Parathyroid adenoma (tissue), 2 donors: ENCODE data around the gene BTD.
A peak's percentile ranks its signal among the peaks of the same experiment; 100 is the strongest.

Experiments used
- H2AFZ ChIP-seq: fragments of 300-600 bp; sonication (generic); one replicate; pipeline ENCODE4 v1.7.0; 2017; ENCODE audit warnings: antibody characterized with exemption, mild to moderate bottlenecking
- H3K27ac ChIP-seq: fragments of 300-600 bp; sonication (generic); one replicate; pipeline ENCODE4 v1.7.0; 2017
- H3K27me3 ChIP-seq: fragments of 300-600 bp; sonication (generic); one replicate; pipeline ENCODE4 v1.7.0; 2017; ENCODE audit warnings: low read length; ENCODE audit not compliant: control insufficient read depth, insufficient read depth
- H3K36me3 ChIP-seq: fragments of 300-600 bp; sonication (generic); one replicate; pipeline ENCODE4 v1.7.0; 2017; ENCODE audit warnings: low read length; ENCODE audit not compliant: control insufficient read depth, insufficient read depth
- H3K4me1 ChIP-seq: fragments of 300-600 bp; sonication (generic); one replicate; pipeline ENCODE4 v1.7.0; 2017; ENCODE audit warnings: control low read depth
- H3K4me2 ChIP-seq: fragments of 300-600 bp; sonication (generic); one replicate; pipeline ENCODE4 v1.7.0; 2017; ENCODE audit warnings: low read length
- H3K4me3 ChIP-seq: fragments of 300-600 bp; sonication (generic); one replicate; pipeline ENCODE4 v1.7.0; 2017; ENCODE audit warnings: low read depth, low read length
- H3K79me2 ChIP-seq: fragments of 300-600 bp; sonication (generic); one replicate; pipeline ENCODE4 v1.7.0; 2017; ENCODE audit warnings: control low read depth
- H3K9ac ChIP-seq: fragments of 300-600 bp; sonication (generic); one replicate; pipeline ENCODE4 v1.7.0; 2017; ENCODE audit warnings: mild to moderate bottlenecking
- H3K9me3 ChIP-seq: fragments of 300-600 bp; sonication (generic); one replicate; pipeline ENCODE4 v1.7.0; 2017; ENCODE audit warnings: low read length; ENCODE audit not compliant: control insufficient read depth
- CTCF ChIP-seq: fragments of 300-600 bp; sonication (generic); IDR thresholded peaks from one replicate; pipeline ENCODE4 v1.7.0; 2017; ENCODE audit warnings: antibody characterized with exemption, mild to moderate bottlenecking
- donor health status: primary hyperparathyroidism.

Gene BTD

DNA sequence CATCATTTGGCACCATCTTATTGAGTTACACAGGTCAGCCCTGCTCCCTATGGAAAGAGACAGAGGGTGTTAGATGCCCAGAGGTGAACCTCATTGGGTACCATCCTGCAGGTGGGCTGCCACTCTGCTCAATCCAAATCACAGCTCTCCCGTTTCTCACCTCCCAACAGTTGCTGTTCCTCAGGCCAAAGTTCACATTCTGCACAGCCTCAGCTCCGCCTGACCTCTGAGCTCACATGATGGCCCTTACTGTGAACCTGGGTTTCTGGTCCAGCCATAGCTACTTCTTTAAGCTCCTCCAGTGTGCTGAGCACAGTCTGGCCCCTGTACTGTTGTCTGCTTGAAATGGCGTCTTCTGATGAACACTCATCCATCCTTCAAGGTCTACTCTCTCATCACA, 47.8 kb downstream of the BTD start:
- Histone ChIP-seq H3K4me3 (no peak overlapping the region), H3K27ac (no peak overlapping the region), H3K4me1 (no peaks in the 10 kb centered on the region), H3K27me3 (no peaks in the 10 kb centered on the region), H3K9me3 (no peaks in the 10 kb centered on the region), H2AFZ (no peak overlapping the region), H3K36me3 (no peaks in the 10 kb centered on the region), H3K4me2 (no peak overlapping the region), H3K79me2 (no peaks in the 10 kb centered on the region), H3K9ac (no peak overlapping the region)
- no peak for TF ChIP-seq CTCF

- Histone ChIP-seq H3K4me3 (no peak overlapping the region), H3K9me3 (no peaks in the 10 kb centered on the region), H3K4me1 (no peaks in the 10 kb centered on the region), H3K27ac (no peak overlapping the region), H3K9ac (no peak overlapping the region), H3K27me3 (no peaks in the 10 kb centered on the region), H2AFZ (no peak overlapping the region), H3K4me2 (no peak overlapping the region), H3K36me3 (no peaks in the 10 kb centered on the region), H3K79me2 (no peaks in the 10 kb centered on the region)
- TF ChIP-seq CTCF = no peak
Observed at GRCh38 chr3:15649858-15650257, 48.3 kb downstream of the BTD start.

DNA sequence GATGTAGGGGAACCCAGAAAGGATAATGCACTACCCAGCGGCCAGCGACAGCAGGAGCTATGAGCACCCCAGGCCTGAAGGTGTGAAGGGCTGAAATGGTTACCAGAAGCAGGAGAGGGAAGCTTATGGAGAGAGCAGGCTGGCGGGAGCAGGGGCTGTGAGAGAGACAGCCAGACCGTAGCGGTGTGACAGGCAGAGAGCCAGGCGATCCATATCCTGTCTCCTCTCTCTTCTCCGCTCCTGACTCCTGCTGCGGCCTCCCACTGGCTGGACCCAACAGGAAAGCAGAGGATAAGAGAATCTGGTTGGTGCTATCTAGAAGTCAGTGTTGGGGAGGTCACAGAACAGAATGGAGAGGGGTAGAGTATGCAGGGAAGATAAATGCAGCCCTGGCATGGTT, 49.9 kb downstream of the BTD start:
- no peaks in the 10 kb centered on the region for H3K4me1 ChIP-seq
- no peaks in the 10 kb centered on the region for H3K27me3 ChIP-seq
- H2AFZ ChIP-seq = peak overlapping the region; percentile 16
- H3K79me2 ChIP-seq = no peaks in the 10 kb centered on the region
- H3K9me3 ChIP-seq = no peaks in the 10 kb centered on the region
- no peak overlapping the region for H3K4me3 ChIP-seq
- no peak overlapping the region for H3K4me2 ChIP-seq
- H3K36me3 ChIP-seq = no peaks in the 10 kb centered on the region
- no peak for TF ChIP-seq CTCF
- no peak overlapping the region for H3K9ac ChIP-seq
- H3K27ac ChIP-seq = no peak overlapping the region

DNA sequence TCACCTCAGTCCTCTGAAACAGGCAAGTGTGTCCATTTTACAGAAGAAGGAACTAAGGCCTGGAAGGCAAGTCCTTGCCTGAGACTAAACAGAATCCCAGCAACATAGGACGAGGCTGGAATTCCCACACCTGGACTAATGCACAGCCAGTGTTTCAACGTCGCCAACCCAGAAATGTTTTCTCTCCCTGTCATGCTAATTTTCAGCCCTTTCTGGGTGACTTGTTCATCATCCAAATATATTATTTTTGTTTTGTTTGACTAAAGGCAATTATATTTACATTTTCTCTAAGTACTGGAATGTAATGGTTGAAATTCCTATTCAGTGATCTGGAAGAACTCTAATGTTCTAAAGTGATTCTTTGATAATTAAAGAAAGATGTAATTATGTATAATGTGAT, 51.8 kb downstream of the BTD start:
- no peak overlapping the region for H3K4me3 ChIP-seq
- no peak for TF ChIP-seq CTCF
- no peaks in the 10 kb centered on the region for H3K79me2 ChIP-seq

DNA sequence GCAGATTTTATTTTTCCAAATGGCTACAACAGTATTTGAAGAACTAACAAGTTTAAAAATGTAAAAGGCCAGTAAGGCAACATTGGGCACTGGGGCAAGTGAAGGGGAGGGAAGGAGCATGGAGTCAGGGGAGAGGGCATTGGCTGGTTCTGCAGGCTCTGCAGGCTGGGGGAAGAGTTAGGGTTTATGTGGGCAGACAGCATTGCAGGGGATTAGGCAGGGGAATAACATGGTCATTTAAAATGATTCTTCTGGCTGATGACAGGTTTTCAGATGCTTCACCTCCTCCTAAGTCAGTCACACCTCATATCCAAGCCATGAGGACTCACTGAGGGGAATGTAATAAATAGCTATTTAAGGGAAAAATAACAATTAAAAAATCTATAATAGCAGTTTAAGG, 52.6 kb downstream of the BTD start:
- Histone ChIP-seq H2AFZ (no peak overlapping the region), H3K27ac (no peak overlapping the region)

More for the DNA sequence above, 51.8 kb downstream of the BTD start:
- Histone ChIP-seq H3K36me3 (no peaks in the 10 kb centered on the region), H3K4me2 (no peak overlapping the region), H3K9ac (no peak overlapping the region), H2AFZ (no peak overlapping the region), H3K27me3 (no peaks in the 10 kb centered on the region), H3K27ac (no peak overlapping the region), H3K4me1 (no peaks in the 10 kb centered on the region), H3K9me3 (no peaks in the 10 kb centered on the region)

More for the DNA sequence above, 52.6 kb downstream of the BTD start:
- H3K4me3 ChIP-seq = no peak overlapping the region
- no peaks in the 10 kb centered on the region for H3K36me3 ChIP-seq
- H3K4me1 ChIP-seq = no peaks in the 10 kb centered on the region
- H3K9me3 ChIP-seq = no peaks in the 10 kb centered on the region
- H3K27me3 ChIP-seq = no peaks in the 10 kb centered on the region
- no peak for TF ChIP-seq CTCF
- no peak overlapping the region for H3K4me2 ChIP-seq
- H3K79me2 ChIP-seq = no peaks in the 10 kb centered on the region
- H3K9ac ChIP-seq = no peak overlapping the region
